NCI-H1930 (cell line): Measurements from ENCODE around the gene PSD.

ENCODE experiments used
- DNase-seq, 2 experiments: peaks; one replicate each; lab custom pipeline; 2025; lab: John Stamatoyannopoulos, UW

PSD gene

DNA sequence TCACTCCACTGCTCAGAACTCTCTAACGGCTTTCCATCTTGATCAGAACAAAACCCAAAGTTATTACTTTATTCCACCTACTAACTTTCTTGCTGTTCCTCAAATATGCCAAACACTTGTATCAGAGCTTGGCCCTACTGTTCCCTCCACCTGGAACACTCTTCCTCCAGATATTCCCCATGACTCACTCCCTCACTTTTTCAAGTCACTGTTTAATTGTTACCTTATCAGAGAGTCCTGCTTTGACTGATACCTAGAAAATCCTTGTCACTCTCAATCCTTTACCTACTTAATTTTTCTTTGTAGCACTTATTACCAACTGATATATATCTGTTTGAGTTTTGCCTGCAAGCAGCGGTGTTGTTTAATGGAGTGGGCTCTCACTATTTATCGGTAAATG lies 28.7 kb downstream of the PSD start:
- DNase-seq: no peak

DNA sequence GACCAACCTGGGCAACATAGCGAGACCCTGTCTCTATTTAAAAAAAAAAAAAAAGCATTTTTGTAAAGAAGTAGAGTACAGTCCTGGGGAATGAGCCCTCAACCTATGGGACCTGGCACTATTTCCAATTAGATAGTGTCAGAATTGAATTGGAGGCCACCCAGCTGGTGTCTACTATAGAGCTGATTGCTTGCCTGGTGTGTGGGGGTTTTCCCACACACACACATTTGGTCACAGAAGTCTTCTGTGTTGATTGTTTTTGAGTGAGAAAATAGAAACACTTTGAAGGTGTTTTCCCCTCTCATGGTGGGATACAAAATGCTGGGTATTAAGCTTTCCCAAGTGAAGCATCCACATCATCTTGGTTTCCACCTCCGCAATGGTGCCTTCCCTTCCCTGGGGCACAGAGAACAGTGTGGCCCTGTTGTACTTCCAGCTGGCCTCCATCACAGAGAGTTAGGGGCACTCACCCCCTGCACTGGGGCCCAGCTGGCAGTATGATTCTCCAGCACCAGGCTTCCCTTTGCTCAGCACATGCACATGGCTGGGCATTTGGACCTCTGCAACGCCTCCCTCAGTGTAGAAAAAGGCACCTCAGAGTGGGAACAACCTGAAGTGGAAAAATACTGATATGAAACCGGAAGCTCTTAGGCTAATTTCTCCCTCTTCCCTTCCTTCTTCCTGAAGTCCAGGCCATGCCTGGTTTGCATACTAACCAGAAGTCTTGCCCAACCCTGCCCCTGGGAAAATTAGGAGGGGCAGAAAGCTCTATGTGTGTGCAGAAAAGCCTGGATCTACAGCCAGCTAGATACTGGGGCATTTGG lies 33.8 kb downstream of the PSD start:
- DNase-seq: no peak

DNA sequence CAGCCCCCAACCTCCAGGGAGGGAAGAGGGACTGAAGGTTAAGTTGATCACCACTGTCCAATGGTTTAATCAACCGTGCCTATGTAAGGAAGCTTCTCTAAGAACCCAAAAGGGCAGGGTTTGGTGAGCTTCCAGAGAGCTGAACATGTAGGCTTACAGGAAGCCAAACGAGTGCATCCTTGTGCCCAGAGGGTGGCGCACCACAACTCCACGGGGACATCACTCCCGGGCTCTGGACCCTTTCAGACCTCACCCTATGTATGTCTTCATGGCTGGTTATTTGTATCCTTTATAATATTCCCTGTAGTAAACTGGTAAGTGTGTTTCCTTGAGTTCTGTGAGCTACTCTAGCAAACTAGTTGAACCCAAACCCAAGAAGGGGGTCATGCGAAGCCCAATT lies 34.5 kb downstream of the PSD start:
- peak in 1 of 2 experiments; percentile 39 for DNase-seq

GRCh38 chr10:102382871-102383270 lies 35.7 kb downstream of the PSD start:
- DNase-seq: no peak

DNA sequence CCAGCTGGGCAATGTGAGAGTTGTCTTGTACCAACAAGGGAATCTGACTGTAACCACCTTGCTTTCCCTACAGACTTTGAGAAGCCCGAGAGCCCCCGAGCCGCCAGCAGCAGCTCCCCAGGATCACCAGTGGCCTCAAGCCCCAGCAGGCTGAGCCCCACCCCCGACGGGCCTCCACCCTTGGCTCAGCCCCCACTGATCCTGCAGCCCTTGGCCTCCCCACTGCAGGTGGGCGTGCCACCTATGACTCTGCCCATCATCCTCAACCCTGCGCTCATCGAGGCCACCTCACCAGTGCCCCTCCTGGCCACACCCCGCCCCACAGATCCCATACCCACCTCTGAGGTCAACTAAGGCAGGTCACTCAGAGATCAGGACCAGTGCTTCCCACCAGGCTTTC lies 36.6 kb downstream of the PSD start:
- DNase-seq: no peak

- no peak for DNase-seq
These were observed 39.2 kb downstream of the PSD start for GRCh38 chr10:102379383-102379782.

DNA sequence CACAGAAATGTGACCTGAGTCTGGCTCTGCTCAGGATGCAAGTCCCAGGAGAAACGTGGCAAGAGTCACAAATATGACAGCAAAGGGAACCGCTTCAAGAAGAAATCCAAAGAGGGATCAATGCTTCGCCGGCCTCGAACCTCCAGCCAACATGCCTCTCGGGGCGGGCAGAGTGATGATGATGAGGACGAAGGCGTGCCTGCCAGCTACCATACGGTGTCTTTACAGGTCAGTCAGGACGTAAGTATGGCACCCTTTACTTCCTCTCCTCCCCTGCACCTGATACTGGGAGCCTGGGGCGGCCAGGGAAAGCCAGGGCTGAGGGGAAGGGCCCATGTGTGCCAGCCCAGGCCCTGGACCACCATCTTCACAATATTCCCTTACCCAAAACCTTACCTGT lies 41.7 kb downstream of the PSD start:
- DNase-seq: no peak

DNA sequence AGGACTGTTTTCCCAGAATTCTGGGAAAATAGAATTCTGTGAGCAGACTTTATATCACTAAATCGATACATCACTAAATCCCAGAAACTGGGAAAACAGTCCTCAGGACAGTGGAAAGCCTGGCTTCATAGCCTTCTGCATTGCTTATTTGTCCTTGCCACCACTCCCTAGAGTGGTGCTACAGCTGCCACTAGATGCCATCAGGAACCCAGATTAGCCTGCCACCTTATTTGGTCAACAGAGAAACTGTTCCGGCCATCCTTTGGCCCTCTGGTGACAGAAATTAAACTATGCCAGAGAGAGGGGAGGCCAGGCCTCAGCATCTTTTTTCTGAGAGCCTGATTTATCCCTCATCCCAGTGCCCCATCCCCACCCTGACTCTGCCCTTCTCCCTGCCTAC lies 42.7 kb downstream of the PSD start:
- no peak for DNase-seq

DNA sequence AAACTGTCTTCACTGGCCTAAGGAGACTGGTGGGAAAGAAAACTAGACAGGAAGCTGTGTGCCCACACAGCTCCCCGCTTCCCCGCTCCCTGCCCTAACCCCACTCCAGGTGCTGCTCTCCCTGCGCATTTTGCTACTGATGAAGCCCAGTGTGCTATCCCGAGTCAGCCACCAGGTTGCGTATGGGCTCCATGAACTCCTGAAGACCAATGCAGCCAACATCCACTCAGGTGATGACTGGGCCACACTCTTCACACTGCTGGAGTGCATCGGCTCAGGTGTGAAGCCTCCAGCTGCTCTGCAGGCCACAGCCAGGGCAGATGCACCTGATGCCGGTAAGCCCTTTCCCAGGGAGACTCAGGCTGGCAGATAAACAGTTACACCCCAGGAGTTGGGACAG lies 43.3 kb downstream of the PSD start:
- DNase-seq: no peak

GRCh38 chr10:102371295-102371694 lies 47.3 kb downstream of the PSD start:
- no peak for DNase-seq

- no peak for DNase-seq
These were observed 50.5 kb downstream of the PSD start for GRCh38 chr10:102368077-102368476.

DNA sequence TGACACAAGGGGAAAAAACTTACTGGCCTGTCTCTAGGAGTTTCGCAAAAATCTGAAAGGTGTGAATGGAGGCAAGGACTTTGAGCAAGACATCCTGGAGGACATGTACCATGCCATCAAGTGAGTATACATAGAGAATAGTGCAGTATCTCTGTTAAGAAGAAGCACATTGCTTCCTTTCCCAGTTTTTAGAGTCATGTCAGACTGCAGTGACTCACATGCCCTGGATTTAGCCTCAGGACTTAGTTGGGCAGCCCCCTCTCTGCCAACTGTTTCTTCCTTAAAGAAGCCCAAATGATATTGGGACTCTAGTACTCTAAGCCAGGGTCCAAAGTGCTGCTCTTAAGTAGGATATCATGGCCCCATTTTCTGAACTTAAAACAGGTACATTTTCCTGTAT lies 51.1 kb downstream of the PSD start:
- DNase-seq: no peak

DNA sequence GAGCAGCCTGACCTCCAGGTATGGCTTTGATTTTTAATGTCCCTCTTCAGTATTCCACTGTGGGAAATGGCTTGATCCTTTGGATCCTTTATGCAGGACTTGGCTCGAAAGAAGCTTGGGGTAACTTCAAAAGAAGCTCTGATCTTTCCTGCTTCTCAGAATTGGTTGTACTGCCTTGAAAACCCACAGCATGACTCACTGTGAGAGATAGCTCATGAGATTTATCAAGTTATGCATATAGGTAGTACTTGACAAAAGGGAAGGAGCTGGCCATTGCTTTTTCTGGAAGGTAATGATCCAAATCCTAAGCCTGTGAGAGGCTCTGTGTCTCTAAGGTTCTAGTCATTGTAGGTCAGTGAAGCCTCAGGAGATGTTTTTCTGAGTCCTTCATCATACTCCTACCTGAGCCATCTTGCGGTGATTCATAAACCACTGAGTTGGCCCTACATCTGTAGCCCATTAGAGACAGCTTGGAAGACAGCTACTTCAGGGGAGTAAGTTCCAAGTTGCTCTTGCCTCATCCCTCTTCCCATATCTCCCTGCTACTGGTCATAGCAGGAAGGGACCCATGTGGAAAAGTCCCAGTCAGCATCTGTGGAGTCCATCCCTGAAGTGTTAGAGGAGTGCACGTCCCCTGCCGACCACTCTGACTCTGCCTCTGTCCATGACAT lies 59.7 kb downstream of the PSD start:
- DNase-seq: no peak

GRCh38 chr10:102354451-102354850 lies 64.1 kb downstream of the PSD start:
- no peak for DNase-seq
